ENCODE measurements around the gene ZYX.

The ZYX gene

GRCh38 chr7:143380646-143381426 lies at the start of gene ZYX:
ZYX (plus strand) TSS chr7:143381345; CDS start chr7:143381572, 227 bp downstream.
- peak; percentile 79 to 81 for DNase-seq

- no peak for DNase-seq
Observed at GRCh38 chr7:143334244-143334643, 46.9 kb upstream of the ZYX start.

GRCh38 chr7:143337216-143337615 lies 43.9 kb upstream of the ZYX start:
- no peak for DNase-seq

- DNase-seq = no peak
Observed at GRCh38 chr7:143341842-143342241, 39.3 kb upstream of the ZYX start.

- DNase-seq = no peak
Observed at GRCh38 chr7:143343596-143343995, 37.5 kb upstream of the ZYX start.

GRCh38 chr7:143345428-143345900 lies 35.7 kb upstream of the ZYX start:
- no peak for DNase-seq

- no peak for DNase-seq
Observed at GRCh38 chr7:143346018-143346417, 35.1 kb upstream of the ZYX start.

- DNase-seq = no peak
Observed at GRCh38 chr7:143347950-143348349, 33.2 kb upstream of the ZYX start.

GRCh38 chr7:143351060-143351459 lies 30.1 kb upstream of the ZYX start:
- no peak for DNase-seq

- no peak for DNase-seq
Observed at GRCh38 chr7:143351574-143351973, 29.6 kb upstream of the ZYX start.

GRCh38 chr7:143352531-143353002 lies 28.6 kb upstream of the ZYX start:
- DNase-seq = no peak

- DNase-seq = no peak
Observed at GRCh38 chr7:143354376-143354775, 26.8 kb upstream of the ZYX start.

- no peak for DNase-seq
Observed at GRCh38 chr7:143354965-143355364, 26.2 kb upstream of the ZYX start.

GRCh38 chr7:143355450-143356385 lies 25.4 kb upstream of the ZYX start:
- no peak for DNase-seq

- DNase-seq = no peak
Observed at GRCh38 chr7:143356414-143357050, 24.6 kb upstream of the ZYX start.

- no peak for DNase-seq
Observed at GRCh38 chr7:143358626-143359025, 22.5 kb upstream of the ZYX start.

GRCh38 chr7:143359771-143360353 lies 21.3 kb upstream of the ZYX start:
- no peak for DNase-seq

- no peak for DNase-seq
Observed at GRCh38 chr7:143360788-143361551, 20.2 kb upstream of the ZYX start.

GRCh38 chr7:143361552-143362130 lies 19.5 kb upstream of the ZYX start:
- no peak for DNase-seq

GRCh38 chr7:143362131-143363015 lies 18.8 kb upstream of the ZYX start, which contains the start of gene FAM131B:
FAM131B (minus strand) TSS chr7:143362713; CDS start chr7:143362603, 110 bp downstream.
- DNase-seq = peak; percentile 52 to 70
